COLO668 (cell line): Measurements from ENCODE around the gene FASLG.

Experiments
- DNase-seq: peaks from one replicate; lab custom pipeline; 2025; ENCODE audit not compliant: unreplicated experiment; lab: John Stamatoyannopoulos, UW

Gene FASLG

GRCh38 chr1:172642970-172643369 is 15.9 kb upstream of the FASLG start:
- DNase-seq, result peak; percentile 94

GRCh38 chr1:172646653-172647052 is 12.2 kb upstream of the FASLG start:
- DNase-seq, result no peak

- DNase-seq, result no peak
These were observed 11.8 kb upstream of the FASLG start for GRCh38 chr1:172647110-172647564.

DNA sequence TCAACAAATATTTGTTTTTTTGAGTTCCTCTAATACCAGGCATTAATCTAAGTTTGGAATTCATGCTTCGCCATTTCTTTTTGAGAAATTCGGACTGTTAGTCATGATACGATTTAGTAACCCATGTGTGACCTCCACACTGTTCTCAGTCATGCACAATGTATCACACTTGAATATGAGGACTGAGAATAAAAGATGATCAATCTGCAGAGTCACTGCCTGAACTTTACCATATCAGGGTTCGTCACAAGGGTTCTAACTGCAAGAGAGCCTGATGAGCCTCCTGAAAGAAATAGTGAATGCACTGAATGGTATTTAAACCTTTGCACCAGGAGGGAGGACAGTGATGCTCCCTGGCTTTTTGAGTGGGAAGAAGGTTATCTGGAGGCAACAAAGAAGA is 10.9 kb upstream of the FASLG start:
- DNase-seq, result no peak

DNA sequence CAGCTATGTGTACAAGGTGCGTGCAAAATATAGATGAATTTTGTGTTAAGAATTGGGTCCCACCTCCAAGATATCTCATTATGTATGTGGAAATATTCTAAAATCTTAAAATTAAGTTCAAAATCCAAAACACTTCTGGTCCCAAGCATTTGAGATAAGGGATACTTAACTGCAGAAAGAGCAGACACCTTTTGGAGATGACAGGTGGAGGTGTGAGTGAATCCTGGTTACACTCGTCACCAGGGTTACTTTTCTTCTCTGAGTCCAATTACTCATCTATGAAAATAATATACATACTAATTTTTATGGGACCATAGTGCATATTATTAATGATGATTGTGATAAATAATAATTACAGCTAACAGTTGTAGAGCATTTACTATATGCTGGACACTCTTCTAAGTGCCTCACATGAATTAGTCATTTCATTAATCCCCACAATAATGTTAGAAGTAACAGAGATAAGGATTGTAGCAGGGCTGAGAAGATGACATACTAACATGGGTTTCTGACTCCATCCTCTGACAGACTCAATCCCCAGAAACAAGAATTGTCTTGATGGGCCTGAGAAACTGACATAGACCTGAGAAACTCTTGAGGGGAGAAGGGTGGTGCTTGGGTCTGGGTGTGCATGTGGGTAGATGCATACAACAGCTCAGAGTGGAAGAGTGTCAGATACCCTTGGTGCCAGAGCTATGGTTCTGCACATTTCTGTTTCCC is 8.3 kb upstream of the FASLG start:
- no peak for DNase-seq

DNA sequence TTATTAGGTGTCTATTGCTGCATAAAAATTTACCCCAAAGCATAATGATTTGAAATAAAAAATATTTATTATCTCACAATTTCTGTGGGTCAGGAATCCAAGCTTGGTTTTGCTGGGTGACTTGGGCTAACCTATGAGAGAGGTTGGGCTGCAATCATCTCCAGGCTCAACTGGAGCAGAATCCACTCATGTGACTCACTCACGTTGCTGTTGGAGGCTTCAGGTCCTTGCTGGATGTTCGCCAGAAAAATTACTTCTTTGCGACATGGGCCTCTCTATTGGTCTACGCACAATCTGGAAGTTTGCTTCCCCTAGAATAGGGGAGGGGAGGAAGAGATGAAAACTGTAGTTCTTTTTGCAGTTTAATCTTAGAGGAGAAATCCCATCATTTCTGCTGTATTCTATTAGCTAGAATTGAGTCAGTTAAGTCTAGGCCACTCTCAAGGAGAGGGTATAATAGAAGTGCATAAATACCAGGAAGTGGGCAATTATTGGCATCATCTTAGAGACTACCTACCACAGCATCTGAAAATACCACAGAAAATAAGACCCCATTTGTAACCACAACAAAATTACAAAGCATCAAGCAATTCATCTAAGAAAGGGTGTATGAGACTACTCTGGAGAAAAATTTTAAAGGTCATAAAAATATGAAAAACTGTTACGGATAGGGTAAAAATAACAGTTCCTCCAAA is 5.7 kb upstream of the FASLG start:
- DNase-seq, result no peak

- DNase-seq, result no peak
These were observed 4.4 kb upstream of the FASLG start for GRCh38 chr1:172654535-172654934.

- no peak for DNase-seq
These were observed 2.3 kb upstream of the FASLG start for GRCh38 chr1:172656576-172656975.

DNA sequence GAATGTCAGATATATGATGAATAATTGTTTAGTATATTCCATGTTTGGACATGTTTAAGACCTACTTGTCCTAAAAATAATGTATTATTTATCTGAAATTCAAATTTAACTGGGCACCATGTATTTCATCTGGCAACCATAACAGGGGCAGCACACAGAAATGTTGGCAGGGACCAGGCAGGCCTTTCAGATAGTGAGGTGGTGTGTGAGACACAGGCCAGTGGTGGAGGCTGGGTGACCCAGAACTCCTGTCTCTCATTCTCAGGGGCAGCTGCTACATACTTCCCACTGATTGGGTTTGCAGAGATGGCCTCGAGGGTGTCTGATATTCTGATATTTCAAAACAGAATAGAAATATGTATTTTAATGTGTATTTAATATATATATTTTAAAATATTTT is 1.3 kb upstream of the FASLG start:
- no peak for DNase-seq

DNA sequence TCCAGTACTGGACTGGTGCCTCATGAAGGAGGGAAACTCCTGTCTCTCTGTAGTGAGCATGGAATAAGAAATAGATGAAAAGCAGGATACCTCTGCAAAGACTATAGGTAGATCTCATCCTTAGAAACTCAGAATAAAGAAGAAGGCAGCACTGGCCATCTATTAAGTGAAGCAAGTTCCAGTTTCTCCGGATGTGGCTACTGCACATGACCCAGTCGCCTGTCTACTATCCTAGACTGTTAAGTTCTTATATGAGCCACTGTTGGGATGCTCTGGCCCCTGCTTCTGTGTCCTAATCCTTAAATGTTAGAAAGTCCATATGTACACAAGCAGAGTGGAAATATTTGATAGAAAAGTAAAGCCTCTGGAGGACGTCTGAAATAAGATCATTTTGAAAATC is 2.2 kb downstream of the FASLG start:
- no peak for DNase-seq

DNA sequence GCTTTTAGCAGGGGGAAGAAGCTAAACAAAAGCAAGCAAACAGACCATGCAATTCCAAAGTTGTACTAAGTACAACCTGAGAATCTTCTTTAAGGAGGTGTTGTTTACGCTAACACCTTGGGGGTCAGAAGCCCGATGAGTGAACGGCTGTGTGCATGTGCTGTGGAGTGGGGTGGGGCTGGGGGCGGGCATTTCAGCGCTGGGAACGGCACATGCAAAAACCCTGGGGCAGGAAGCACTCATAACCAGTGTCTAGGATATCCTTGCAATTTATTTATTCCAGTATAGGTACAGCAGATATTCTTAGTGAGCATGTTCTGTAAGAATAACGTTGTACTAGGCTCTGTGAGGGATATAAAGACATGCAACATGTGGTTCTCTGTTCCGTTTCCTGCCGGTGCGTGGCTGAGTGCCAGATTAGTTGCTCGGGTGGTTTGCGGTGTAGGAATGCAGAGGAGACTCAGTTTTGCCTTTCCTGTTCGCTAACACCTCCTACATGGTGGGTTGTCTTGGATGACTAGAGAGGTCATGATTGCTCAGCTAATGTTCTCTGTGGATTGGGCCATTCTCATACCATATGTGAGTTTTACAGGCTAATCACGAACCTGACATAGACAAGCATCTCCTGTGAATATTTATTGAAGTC is 3.7 kb downstream of the FASLG start:
- DNase-seq, result no peak

- DNase-seq, result no peak
These were observed 4.8 kb downstream of the FASLG start for GRCh38 chr1:172663732-172664131.

DNA sequence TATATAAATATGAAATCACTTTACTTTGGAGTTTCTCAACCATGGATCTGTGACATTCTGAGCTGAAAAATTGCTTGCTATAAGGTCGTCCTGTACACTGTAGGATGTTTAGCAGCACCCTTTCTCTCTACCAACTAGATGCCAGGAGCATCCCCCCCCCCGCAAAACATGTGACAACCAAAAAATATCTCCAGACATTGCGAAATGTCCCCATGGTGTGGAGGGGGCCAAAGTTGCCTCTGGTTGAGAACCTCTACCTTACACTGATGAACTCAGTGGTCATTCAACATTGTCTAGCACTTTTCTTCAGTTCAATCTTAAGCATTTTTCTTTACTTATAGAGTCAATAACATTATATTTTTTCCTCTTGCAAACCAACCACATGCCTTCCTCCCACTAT is 9.2 kb downstream of the FASLG start:
- no peak for DNase-seq

GRCh38 chr1:172669011-172669410 is 10.1 kb downstream of the FASLG start:
- DNase-seq, result no peak

DNA sequence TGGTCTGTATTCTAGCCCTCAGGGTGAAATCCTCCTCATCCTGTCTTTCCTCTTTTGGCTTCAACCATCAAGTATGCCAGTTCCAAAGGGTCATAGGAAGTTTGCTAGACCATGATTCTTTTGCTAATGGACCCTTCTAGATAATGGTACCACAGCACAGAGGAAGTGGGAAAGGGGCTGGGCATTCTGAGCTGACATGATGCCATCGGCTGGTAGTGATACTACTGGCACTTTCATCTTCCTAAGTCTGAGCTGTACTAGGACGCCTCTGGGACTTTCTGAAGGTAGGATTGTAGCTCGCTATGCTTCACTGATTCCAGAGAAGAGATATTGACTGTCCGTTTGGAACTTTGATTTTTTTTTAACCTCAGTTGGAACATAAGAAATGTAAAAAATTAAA is 11.4 kb downstream of the FASLG start:
- no peak for DNase-seq

DNA sequence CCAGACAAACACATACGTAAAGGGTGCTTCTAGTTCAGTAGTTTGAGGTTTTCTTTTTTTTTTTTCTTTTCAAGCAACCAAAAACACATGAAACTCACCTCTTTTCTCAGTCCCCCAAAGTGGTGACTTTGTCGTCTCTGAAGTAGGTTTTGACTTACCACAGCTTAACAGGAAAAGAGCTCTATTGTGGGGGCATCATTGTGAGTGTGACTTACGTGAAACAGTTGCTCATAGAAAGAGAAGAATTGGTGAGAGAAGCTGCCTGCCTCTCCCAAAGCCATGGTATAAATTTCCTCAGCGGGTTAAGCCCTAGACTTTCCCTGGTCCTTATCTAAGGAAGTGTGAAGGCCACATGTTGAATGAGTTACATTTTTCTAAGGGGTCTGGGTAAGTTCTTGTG is 11.9 kb downstream of the FASLG start:
- DNase-seq, result no peak

DNA sequence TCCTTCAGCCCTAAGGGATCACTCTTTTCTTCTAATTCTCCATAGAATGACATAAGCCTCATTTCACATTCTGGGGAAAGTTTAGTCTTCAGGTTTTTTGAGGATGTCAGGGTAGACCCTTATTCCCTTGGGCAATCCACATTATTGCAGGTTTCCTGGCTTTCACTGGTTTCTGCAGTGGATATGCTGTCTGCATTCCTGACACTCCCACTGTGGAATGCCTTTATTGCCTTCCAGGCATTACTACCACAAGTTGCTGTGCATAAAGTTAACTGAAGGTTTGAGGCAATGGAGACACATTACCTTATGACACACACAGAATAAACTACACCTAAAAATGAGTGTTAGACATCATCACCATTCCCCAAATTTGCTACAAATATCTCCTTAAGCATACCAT is 12.7 kb downstream of the FASLG start:
- DNase-seq, result no peak

DNA sequence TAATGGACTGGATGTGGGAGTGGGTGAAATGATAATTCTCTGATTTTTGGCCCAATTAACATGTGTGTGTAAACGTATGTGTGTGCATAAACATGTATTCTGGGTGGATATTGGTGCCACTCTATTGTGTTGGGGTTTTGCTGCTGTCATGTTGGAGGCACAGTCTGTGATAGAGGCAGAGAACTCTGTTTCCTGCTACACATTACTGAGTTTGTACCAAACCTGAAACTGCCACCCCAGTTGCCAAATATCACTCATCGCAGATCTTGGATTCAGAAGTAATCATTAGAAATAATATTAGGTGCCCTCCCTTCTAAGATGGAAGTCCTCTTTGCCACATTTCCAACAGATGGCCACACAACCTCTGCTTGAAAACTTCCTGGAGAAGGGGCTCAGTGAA is 13.8 kb downstream of the FASLG start:
- no peak for DNase-seq

DNA sequence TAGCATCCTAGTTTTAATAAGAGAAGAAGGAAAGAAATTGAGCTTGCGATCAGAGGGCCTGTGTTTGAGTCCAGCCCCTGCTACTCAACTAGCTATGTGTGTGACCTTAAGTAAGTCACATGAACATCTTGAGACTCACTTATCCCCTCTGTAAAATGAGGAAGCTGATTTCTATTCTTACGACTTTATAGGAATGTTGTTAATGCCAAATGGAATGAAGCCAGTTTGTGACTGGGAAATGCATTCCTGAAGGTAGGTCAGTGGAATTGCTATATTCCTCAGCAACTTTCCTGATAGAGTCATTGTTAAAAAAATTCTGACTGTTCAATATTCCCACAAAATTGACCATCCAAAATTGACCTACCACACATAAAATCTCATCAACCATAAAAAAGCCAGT is 14.9 kb downstream of the FASLG start:
- no peak for DNase-seq

DNA sequence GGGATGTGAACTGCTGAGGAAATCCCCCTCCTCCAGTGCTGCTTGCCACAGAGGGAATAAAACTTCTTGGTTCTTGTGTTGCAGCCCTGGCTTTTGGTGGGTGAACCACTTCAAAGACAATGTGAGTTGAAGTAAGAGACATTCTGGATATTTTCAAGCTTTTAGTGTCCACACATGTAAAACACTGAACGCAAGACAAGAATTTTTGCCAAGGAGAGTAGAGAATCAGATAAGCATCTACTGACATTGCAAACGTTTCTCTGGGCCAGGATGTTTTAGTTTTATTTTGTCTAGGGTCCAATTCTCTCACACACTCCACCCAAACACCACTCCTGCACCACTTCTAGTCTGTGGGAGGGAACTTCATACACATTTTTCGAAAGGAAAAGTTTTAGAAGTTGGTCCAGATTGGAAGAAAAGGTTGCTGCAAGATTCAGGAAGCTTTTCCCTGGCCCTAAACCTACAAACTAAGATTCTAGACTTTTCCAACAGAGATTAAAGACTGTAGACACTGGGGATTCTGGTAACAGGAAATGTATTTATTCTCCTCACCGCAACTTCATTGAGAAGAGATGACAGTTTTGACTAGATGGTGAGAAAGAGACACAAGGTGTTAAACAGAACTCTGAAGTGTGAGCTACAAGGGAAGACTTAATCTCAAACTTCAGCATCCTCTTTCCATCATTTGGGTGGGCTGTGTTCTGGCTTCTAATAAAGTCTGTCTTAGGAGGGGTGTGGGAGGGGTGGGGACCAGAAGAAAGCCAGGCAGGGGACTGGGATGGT is 16.1 kb downstream of the FASLG start:
- no peak for DNase-seq

DNA sequence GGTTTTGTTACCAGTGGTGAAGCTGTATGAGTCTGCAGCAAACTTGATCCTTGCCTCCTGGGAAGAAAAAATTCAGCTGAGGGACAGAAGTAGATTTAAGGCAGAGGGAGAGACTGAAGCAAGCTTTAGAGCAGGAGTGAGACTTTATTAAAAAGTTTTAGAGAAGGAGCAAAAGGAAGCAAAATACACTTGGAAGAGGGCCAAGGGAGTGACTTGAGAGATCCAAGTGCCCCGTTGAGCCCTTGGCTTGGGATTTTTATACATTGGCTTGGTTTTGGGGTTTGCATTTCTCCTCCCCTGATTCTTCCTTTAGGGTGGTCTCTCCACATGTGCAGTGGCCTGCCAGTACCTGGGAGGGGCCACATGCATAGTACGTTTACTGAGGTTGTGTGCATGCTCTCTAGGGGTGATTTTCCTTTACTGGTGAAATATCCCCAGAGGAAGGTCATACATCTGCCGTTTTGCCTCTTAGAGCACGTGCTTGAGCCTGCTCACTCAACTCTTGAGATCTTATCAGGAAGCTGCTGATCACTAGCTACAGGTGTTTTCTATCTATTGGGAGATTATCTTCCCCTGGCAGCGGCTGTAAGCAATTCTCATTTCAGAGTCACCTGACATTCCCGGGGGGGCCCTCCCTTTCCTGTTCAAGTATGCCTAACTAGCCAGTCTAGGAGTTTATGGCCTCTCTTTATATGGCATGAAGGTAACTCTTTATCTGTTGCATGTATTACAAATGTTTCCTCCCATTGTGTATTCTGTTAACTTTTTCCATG is 20.3 kb downstream of the FASLG start:
- DNase-seq, result peak; percentile 22
